HepG2 (cell line): ENCODE data around the gene VSIG8. TPM values are rescaled to one million over a fixed set of nuclear protein-coding genes. Genes with fewer than 3 reads are reported as not detected.

Experiments used
- ATAC-seq: fragments of 200-7000 bp; cut with Tn5 transposase; 3 replicates; pipeline ENCODE4 v1.9.1; 2020; ENCODE audit warnings: mild to moderate bottlenecking, moderate library complexity
- BruUV-seq: library from RNA; stranded (reverse); fragments of 400-500 nt; replicated peaks from 2 replicates; lab custom pipeline; 2021; lab: Mats Ljungman, UMichigan
- CTCF ChIA-PET: fragments of 300-600 bp; formaldehyde crosslinking; extraction: SDS; loops from one replicate; lab custom pipeline; 2021; ENCODE audit warnings: low total read pairs, inconsistent platforms, low intra/inter-chr PET ratio; lab: Yijun Ruan, JAX
- POLR2A ChIA-PET: fragments of 350-600 bp; sonication (Branson Sonifier 250); formaldehyde crosslinking; loops from one replicate; lab custom pipeline; 2020; ENCODE audit warnings: antibody characterized with exemption, inconsistent platforms; lab: Yijun Ruan, JAX
- DNase-seq: peaks from one replicate; pipeline ENCODE4 v3.0.0-alpha.2; 2015; ENCODE audit warnings: low spot score
- FAIRE-seq: peaks from 3 replicates; lab custom pipeline; 2011; peaks lifted over from hg19 to GRCh38; lab: Jason Lieb, UNC
- H2AFZ ChIP-seq: one replicate; pipeline ENCODE4 v1.6.1; 2011; ENCODE audit warnings: low read length, inconsistent platforms
- H3K27ac ChIP-seq: fragments of 300-600 bp; 3 replicates; pipeline ENCODE4 v1.8.0; 2011; ENCODE audit warnings: mixed run types, mild to moderate bottlenecking, mixed read lengths, low read length, inconsistent platforms; ENCODE audit not compliant: insufficient read depth; ENCODE audit errors: extremely low read length
- H3K27me3 ChIP-seq, 2 experiments: fragments of 200-600 bp in 1 of 2; 2 replicates in 1 of 2; 3 replicates in 1 of 2; pipeline versions ENCODE4 v1.6.0 to v1.8.0; 2011; ENCODE audit warnings: low read length in 2 of 2, mild to moderate bottlenecking in 2 of 2, moderate library complexity in 2 of 2, inconsistent platforms in 1 of 2; ENCODE audit not compliant: insufficient read depth in 2 of 2, control insufficient read depth in 1 of 2
- H3K36me3 ChIP-seq, 2 experiments: fragments of 200-600 bp in 1 of 2; replicated peaks in 1 of 2; 2 replicates in 1 of 2; 3 replicates in 1 of 2; pipeline versions ENCODE4 v1.5.1 to v1.8.0; 2011; ENCODE audit warnings: low read length in 2 of 2, inconsistent platforms in 1 of 2; ENCODE audit not compliant: insufficient read depth in 2 of 2, control insufficient read depth in 1 of 2
- H3K4me1 ChIP-seq: 2 replicates; pipeline ENCODE4 v1.5.1; 2012; ENCODE audit warnings: low read length, inconsistent platforms; ENCODE audit not compliant: insufficient read depth
- H3K4me2 ChIP-seq: 2 replicates; pipeline ENCODE4 v1.6.0; 2011; ENCODE audit warnings: low read depth, low read length, inconsistent platforms
- H3K4me3 ChIP-seq, 3 experiments: fragments of 200-600 bp in 1 of 3; sonication (generic), shearing (Covaris generic) in 1 of 3; replicated peaks in 1 of 3; 2 replicates each; pipeline ENCODE4 v1.5.1; 2011 to 2016; ENCODE audit warnings: low read length in 3 of 3, inconsistent platforms in 2 of 3, low read depth in 2 of 3, mild to moderate bottlenecking in 2 of 3, control low read depth in 1 of 3, mixed read lengths in 1 of 3; ENCODE audit not compliant: insufficient read depth in 1 of 3
- H3K79me2 ChIP-seq: one replicate; pipeline ENCODE4 v1.6.1; 2011; ENCODE audit warnings: low read length, inconsistent platforms; ENCODE audit not compliant: insufficient read depth
- H3K9ac ChIP-seq: 2 replicates; pipeline ENCODE4 v1.6.0; 2011; ENCODE audit warnings: mild to moderate bottlenecking, low read depth, low read length, inconsistent platforms; ENCODE audit not compliant: insufficient read depth
- H3K9me3 ChIP-seq: 2 replicates; pipeline ENCODE4 v1.5.1; 2012; ENCODE audit warnings: mild to moderate bottlenecking, low read length
- H4K20me1 ChIP-seq: 2 replicates; pipeline ENCODE4 v1.6.0; 2011; ENCODE audit warnings: inconsistent platforms, mild to moderate bottlenecking, low read length, moderate library complexity; ENCODE audit not compliant: insufficient read depth
- ATRX ChIP-seq: sonication (generic); formaldehyde crosslinking; IDR thresholded peaks from 2 replicates; pipeline ENCODE4 v1.4.0; 2020; ENCODE audit warnings: missing genetic modification reagents, borderline replicate concordance
- FOXP1 ChIP-seq, 2 experiments: fragments of 450-650 bp in 1 of 2; IDR thresholded peaks; 2 replicates each; pipeline ENCODE4 v1.6.1; 2017 to 2018; ENCODE audit warnings: antibody characterized with exemption in 1 of 2
- HDAC1 ChIP-seq: sonication (generic); formaldehyde crosslinking; IDR thresholded peaks from 2 replicates; pipeline ENCODE4 v1.5.1; 2020; ENCODE audit warnings: mild to moderate bottlenecking, missing genetic modification reagents
- IKZF1 ChIP-seq: fragments of 450-650 bp; IDR thresholded peaks from 2 replicates; pipeline ENCODE4 v1.7.1; 2016
- NR2F2 ChIP-seq: IDR thresholded peaks from 2 replicates; pipeline ENCODE4 v1.6.1; 2012; ENCODE audit warnings: low read depth, inconsistent platforms, borderline replicate concordance
- PRMT3 ChIP-seq: sonication (generic); formaldehyde crosslinking; IDR thresholded peaks from 2 replicates; pipeline ENCODE4 v1.8.1; 2022; ENCODE audit warnings: low read depth, mild to moderate bottlenecking, moderate library complexity, missing genetic modification reagents, borderline replicate concordance
- RNF2 ChIP-seq: fragments of 450-650 bp; conservative IDR thresholded peaks from 2 replicates; pipeline ENCODE4 v1.6.1; 2016; ENCODE audit warnings: low read depth
- TCF7L2 ChIP-seq: IDR thresholded peaks from 2 replicates; pipeline ENCODE4 v1.6.1; 2011; ENCODE audit warnings: mild to moderate bottlenecking, low read depth, low read length, moderate library complexity
- TOPORS ChIP-seq: sonication (generic); formaldehyde crosslinking; IDR thresholded peaks from 2 replicates; pipeline ENCODE4 v1.8.0; 2023; ENCODE audit warnings: mild to moderate bottlenecking, missing genetic modification reagents
- ZBTB3 ChIP-seq: sonication (generic); formaldehyde crosslinking; IDR thresholded peaks from 2 replicates; pipeline ENCODE4 v1.4.0; 2020; ENCODE audit warnings: low read depth, mild to moderate bottlenecking, moderate library complexity, missing genetic modification reagents, borderline replicate concordance
- ZFP36L1 ChIP-seq: sonication (generic); formaldehyde crosslinking; IDR thresholded peaks from 2 replicates; pipeline ENCODE4 v1.8.0; 2022; ENCODE audit warnings: mild to moderate bottlenecking, missing genetic modification reagents, moderate library complexity
- ZNF296 ChIP-seq: sonication (generic); formaldehyde crosslinking; conservative IDR thresholded peaks from 2 replicates; pipeline ENCODE4 v1.5.0; 2020; ENCODE audit warnings: mild to moderate bottlenecking, missing genetic modification reagents
- ZNF30 ChIP-seq: sonication (generic); formaldehyde crosslinking; IDR thresholded peaks from 2 replicates; pipeline ENCODE4 v1.5.0; 2020; ENCODE audit warnings: mild to moderate bottlenecking, missing genetic modification reagents
- WGBS: methylation state at CpG from one replicate; pipeline ENCODE4 v1.1.6; 2017; ENCODE audit warnings: low lambda C conversion rate; 5-methylcytosine and 5-hydroxymethylcytosine counted together
- in situ Hi-C: cut with HindIII; loops from 2 replicates; pipeline ENCODE4 v1.10.0; 2017; ENCODE audit warnings: low pct_unique_long_range_greater_than_20kb; ENCODE audit not compliant: extremely low pct_ligation_motif_present
- intact Hi-C: fragments of 100-400 bp; cut with micrococcal nuclease; formaldehyde crosslinking; loops from one replicate; pipeline ENCODE4 v1.10.0; 2022; ENCODE audit not compliant: unreplicated experiment
- polyA plus RNA-seq, 8 experiments: library from polyadenylated mRNA; depleted of rRNA in 3 of 8; stranded (reverse) in 7 of 8; unstranded in 1 of 8; fragments of >200 nt; fragmentation: Illumina TruSeq in 4 of 8; extraction: Trizol in 4 of 8; gene quantifications; 2 replicates each; pipeline versions ENCODE4 v1.2.1 to v1.2.3, GENCODE V29; 2011 to 2016; ENCODE audit warnings: low read depth in 4 of 8, missing spikeins in 1 of 8, mixed read lengths in 1 of 8; ENCODE audit not compliant: insufficient read depth in 1 of 8
- total RNA-seq, 5 experiments: library from RNA; depleted of rRNA; stranded (reverse); fragments of >200 nt; fragmentation: Illumina TruSeq; extraction: Trizol; gene quantifications; 2 replicates each; pipeline ENCODE4 v1.2.3, GENCODE V29; 2016; ENCODE audit warnings: low read depth in 1 of 5
- TF ChIP-seq, protein P1 (sequence below): sonication (generic); formaldehyde crosslinking; IDR thresholded peaks from 2 replicates; pipeline ENCODE4 v1.8.0; 2022; ENCODE audit warnings: missing genetic modification reagents, mild to moderate bottlenecking, borderline replicate concordance
- TF ChIP-seq, protein P2 (sequence below): sonication (generic); formaldehyde crosslinking; IDR thresholded peaks from 2 replicates; pipeline ENCODE4 v1.8.0; 2022; ENCODE audit warnings: mild to moderate bottlenecking, missing genetic modification reagents
- TF ChIP-seq, protein P3 (sequence below): sonication (generic); formaldehyde crosslinking; IDR thresholded peaks from 2 replicates; pipeline ENCODE4 v1.4.0; 2020; ENCODE audit warnings: missing genetic modification reagents; ENCODE audit errors: not compliant biosample characterization

VSIG8 gene
- total and polyA plus RNA-seq, 2 of the 13 experiments (the other 11 are each of a cell fraction or from before 2014, with no cell fraction given) = not detected

DNA sequence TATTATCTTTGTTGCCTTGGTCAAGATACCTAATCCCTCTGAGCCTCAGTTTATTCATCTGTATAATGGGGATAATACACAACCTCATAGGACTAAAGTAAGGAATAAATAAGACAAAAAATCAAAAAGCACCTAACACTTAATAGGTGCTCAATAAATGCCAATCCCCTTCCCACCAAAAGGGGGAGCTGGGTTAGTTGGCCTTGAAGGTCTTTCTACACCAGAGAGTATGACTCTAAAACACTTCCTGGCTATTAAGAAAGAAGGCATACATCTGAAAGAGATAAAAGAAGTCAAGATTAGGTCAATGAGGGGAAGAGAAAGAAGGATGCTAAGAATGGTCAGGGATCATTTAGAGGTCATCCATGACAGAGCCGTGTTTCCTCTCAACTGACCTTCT, 11.1 kb downstream of the VSIG8 start:
- no peaks in the 10 kb centered on the region for H4K20me1 ChIP-seq
- no peak for DNase-seq
- in situ Hi-C loops (no loop called here), intact Hi-C loops (no loop called here)
- no peak overlapping the region for H3K27ac ChIP-seq
- no peak overlapping the region for H3K4me3 ChIP-seq
- POLR2A ChIA-PET = no interaction called here
- no peak overlapping the region for H2AFZ ChIP-seq
- CTCF ChIA-PET = no interaction called here
- BruUV-seq = no TSS peak
- WGBS = 0% methylated on average over 1 of the region's 1 CpG
- no peak overlapping the region for H3K4me2 ChIP-seq
- FAIRE-seq = no peak
- H3K9ac ChIP-seq = no peak overlapping the region
- no peaks in the 10 kb centered on the region for H3K9me3 ChIP-seq
- ATAC-seq = no peak
- no peaks in the 10 kb centered on the region for H3K36me3 ChIP-seq
- TF ChIP-seq, protein P1, sequence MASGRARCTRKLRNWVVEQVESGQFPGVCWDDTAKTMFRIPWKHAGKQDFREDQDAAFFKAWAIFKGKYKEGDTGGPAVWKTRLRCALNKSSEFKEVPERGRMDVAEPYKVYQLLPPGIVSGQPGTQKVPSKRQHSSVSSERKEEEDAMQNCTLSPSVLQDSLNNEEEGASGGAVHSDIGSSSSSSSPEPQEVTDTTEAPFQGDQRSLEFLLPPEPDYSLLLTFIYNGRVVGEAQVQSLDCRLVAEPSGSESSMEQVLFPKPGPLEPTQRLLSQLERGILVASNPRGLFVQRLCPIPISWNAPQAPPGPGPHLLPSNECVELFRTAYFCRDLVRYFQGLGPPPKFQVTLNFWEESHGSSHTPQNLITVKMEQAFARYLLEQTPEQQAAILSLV (CRISPR knock-in tag) = no peak
- TF ChIP-seq RNF2 = no peak
- TF ChIP-seq ZBTB3 (CRISPR knock-in tag) = no peak
- TF ChIP-seq ATRX (CRISPR knock-in tag) = no peak
- no peak for TF ChIP-seq HDAC1 (CRISPR knock-in tag)
- TF ChIP-seq, all 625 proteins: peak for 0
- H3K4me1 ChIP-seq = no peaks in the 10 kb centered on the region
- no peaks in the 10 kb centered on the region for H3K79me2 ChIP-seq
- peaks cover 2 to 25% of the 10 kb centered on the region in 2 experiments; a peak in 4 of 5 replicates for H3K27me3 ChIP-seq

DNA sequence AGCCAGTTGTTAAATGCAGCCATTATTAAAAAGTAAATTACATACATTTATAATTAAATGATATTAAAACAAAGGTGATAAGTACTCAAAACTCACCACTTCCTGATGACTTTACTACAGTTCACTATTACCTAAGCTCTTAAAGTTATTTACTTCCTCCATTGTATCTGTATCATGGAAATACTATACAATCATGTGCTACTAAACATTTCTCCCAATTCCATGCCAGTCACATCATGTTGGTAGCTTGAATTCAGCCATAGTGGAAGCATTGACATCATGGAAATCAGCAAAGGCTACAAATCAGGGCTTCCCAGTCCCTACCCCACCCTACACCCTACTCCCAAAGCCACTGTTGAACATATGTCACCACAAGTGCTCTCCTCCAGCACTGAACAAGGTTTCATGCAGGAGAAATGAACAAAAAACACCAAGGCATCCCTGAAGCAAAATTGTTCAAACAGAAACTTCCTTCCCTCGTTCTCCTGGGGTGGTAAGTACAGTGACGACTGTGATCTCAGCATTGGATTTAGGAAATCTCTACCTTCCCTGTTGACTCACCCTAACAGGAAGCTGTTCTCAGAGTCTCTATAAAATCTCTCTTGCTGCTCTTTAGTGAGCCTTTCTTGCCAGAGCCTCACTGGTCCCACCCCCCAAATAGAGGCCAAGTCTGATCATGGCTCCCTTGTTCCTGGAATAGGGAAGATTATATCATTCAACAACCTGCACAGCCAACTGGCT, 12.7 kb downstream of the VSIG8 start:
- intact Hi-C loops = no loop called here
- Histone ChIP-seq H3K9me3 (no peaks in the 10 kb centered on the region), H3K9ac (no peak overlapping the region), H3K79me2 (no peaks in the 10 kb centered on the region), H2AFZ (no peak overlapping the region), H3K4me3 (no peak overlapping the region), H3K27me3 (peaks cover 2 to 19% of the 10 kb centered on the region in 2 experiments; a peak in 2 of 5 replicates), H4K20me1 (no peaks in the 10 kb centered on the region), H3K27ac (no peak overlapping the region), H3K4me1 (peaks cover 8% of the 10 kb centered on the region; the same call in 1 of the 2 replicates), H3K4me2 (no peak overlapping the region), H3K36me3 (no peaks in the 10 kb centered on the region)
- DNase-seq (no peak), FAIRE-seq (no peak), ATAC-seq (no peak)
- CTCF ChIA-PET = no interaction called here
- no TSS peak for BruUV-seq
- WGBS = 0% methylated on average over 2 of the region's 2 CpGs
- POLR2A ChIA-PET = no interaction called here
- in situ Hi-C loops = no loop called here
- TF ChIP-seq FOXP1 (IDR thresholded peaks at IDR 0.05) (no peak), FOXP1 (CRISPR knock-in tag; IDR thresholded peaks at IDR 0.05) (no peak), TOPORS (CRISPR knock-in tag) (no peak), IKZF1 (no peak), NR2F2 (no peak), TCF7L2 (no peak), PRMT3 (no peak), ZFP36L1 (no peak), ZNF296 (no peak), ZNF30 (CRISPR knock-in tag) (no peak)
- TF ChIP-seq, protein P2, sequence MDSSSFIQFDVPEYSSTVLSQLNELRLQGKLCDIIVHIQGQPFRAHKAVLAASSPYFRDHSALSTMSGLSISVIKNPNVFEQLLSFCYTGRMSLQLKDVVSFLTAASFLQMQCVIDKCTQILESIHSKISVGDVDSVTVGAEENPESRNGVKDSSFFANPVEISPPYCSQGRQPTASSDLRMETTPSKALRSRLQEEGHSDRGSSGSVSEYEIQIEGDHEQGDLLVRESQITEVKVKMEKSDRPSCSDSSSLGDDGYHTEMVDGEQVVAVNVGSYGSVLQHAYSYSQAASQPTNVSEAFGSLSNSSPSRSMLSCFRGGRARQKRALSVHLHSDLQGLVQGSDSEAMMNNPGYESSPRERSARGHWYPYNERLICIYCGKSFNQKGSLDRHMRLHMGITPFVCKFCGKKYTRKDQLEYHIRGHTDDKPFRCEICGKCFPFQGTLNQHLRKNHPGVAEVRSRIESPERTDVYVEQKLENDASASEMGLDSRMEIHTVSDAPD = no peak
- TF ChIP-seq, protein P3, sequence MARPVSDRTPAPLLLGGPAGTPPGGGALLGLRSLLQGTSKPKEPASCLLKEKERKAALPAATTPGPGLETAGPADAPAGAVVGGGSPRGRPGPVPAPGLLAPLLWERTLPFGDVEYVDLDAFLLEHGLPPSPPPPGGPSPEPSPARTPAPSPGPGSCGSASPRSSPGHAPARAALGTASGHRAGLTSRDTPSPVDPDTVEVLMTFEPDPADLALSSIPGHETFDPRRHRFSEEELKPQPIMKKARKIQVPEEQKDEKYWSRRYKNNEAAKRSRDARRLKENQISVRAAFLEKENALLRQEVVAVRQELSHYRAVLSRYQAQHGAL (CRISPR knock-in tag) = no peak
